ENCODE results near the gene GARS1.

DNA sequence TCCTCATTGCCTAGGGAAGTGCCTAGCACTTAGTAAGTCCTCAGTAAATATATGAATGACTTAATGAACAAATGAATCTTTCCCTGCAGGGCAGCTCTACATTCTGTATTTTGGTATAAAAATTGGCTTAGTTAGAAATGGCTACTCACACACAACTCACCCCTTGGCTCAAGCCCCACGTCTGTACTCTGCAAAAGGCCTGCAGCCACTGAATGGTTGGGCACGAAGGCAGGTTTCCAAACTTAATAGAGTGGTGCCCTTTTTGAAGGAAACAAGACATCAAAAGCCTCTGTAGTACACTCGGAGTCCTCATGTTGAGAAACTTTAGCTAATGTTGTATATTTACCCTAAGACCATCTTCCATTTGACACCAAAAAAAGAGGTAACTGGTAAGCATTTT lies 51.0 kb downstream of the GARS1 start:
- TF ChIP-seq YY1 (IDR thresholded peaks at IDR 0.05; ENCODE audit: insufficient read depth, insufficient read length) (no peak), SUZ12 (IDR thresholded peaks at IDR 0.05; ENCODE audit: extremely low read depth, insufficient read depth, insufficient read length) (no peak), ZNF274 (IDR thresholded peaks at IDR 0.05; ENCODE audit: low read depth, low read length) (no peak)
